Stomach (tissue), 4 donors: ENCODE measurements around the gene OS9.

Source experiments
- EP300 ChIP-seq: sonication (generic); formaldehyde crosslinking; IDR thresholded peaks from one replicate; pipeline ENCODE4 v1.6.1; 2017; ENCODE audit warnings: antibody characterized with exemption
- POLR2A ChIP-seq, 4 donors: fragments of 450-650 bp; IDR thresholded peaks; one replicate each; pipeline ENCODE4 v1.6.1; 2016; ENCODE audit warnings: antibody characterized with exemption in 4 of 4, control low read depth in 2 of 4, mild to moderate bottlenecking in 1 of 4, moderate library complexity in 1 of 4
- POLR2AphosphoS5 ChIP-seq, 3 donors: sonication (generic); formaldehyde crosslinking; IDR thresholded peaks; one replicate each; pipeline ENCODE4 v1.6.1; 2016; ENCODE audit warnings: antibody characterized with exemption in 3 of 3
- TF ChIP-seq, protein P1 (sequence below), 7 experiments: fragments of 450-650 bp in 4 of 7; fragments of 200-600 bp in 3 of 7; sonication (generic) in 3 of 7; IDR thresholded peaks; one replicate each; pipeline ENCODE4 v1.5.1; 2016 to 2019; ENCODE audit warnings: antibody characterized with exemption in 7 of 7, control low read depth in 2 of 7, mild to moderate bottlenecking in 1 of 7

DNA sequence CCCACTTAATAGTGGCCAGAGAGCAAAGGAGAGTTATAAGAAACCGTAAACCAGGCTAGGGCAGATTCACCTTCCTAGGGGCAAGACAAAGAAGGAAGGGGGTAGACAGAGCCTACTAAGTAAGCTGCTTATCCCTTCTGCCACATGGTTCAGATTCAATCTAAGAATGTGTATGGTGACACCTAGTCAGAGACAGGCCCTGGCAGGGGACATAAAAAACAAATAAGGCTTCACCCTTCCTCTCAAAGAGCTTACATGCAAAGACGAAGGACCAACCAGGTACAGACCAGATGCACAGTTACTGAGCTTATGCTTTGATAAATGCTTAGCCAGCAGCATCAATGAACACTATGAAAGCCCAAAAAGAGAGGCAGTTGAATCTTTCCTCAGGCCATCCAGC lies 68.5 kb downstream of the OS9 start:
- TF ChIP-seq, protein P1, sequence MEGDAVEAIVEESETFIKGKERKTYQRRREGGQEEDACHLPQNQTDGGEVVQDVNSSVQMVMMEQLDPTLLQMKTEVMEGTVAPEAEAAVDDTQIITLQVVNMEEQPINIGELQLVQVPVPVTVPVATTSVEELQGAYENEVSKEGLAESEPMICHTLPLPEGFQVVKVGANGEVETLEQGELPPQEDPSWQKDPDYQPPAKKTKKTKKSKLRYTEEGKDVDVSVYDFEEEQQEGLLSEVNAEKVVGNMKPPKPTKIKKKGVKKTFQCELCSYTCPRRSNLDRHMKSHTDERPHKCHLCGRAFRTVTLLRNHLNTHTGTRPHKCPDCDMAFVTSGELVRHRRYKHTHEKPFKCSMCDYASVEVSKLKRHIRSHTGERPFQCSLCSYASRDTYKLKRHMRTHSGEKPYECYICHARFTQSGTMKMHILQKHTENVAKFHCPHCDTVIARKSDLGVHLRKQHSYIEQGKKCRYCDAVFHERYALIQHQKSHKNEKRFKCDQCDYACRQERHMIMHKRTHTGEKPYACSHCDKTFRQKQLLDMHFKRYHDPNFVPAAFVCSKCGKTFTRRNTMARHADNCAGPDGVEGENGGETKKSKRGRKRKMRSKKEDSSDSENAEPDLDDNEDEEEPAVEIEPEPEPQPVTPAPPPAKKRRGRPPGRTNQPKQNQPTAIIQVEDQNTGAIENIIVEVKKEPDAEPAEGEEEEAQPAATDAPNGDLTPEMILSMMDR (IDR thresholded peaks at IDR 0.05): no peak
- TF ChIP-seq POLR2A (IDR thresholded peaks at IDR 0.05) (no peak), POLR2AphosphoS5 (IDR thresholded peaks at IDR 0.05) (no peak), EP300 (no peak)
